Measurements from ENCODE around the gene FPR3. TPM values are rescaled to one million over a fixed set of nuclear protein-coding genes. Genes with fewer than 3 reads are reported as not detected.

FPR3 gene
- total and polyA plus RNA-seq, 9 of the 15 experiments (the other 6 are each of a cell fraction or from before 2014, with no cell fraction given), result 0.08 to 0.51 (median 0.22) TPM; not detected in 1

DNA sequence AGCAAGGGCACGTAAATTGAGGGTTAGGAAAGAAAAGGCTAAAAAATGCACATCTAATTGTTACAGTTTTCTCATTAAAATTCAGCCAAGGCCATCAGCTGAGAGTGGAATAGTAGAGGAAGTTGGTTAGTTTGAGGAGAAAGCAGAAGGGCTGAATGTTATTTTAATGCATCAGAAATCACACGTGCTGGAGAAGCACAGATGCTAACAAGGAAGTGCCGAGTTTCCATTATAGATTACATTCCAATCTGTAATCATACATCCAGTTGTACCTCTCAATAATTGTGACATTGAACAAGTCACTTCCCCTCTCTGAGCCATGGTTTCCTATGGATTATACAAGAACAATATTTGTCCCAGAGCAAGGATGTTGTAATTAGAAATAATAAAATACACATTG is 25.1 kb downstream of the FPR3 start:
- Histone ChIP-seq H3K4me1 (replicated peaks in 1 of 2; ENCODE audit: control insufficient read depth in 2 of 2, insufficient read depth in 2 of 2, low read length in 2 of 2) (no peaks in the 10 kb centered on the region), H3K9me1 (ENCODE audit: control insufficient read depth, insufficient read depth, low read length) (no peaks in the 10 kb centered on the region), H3K36me3 (ENCODE audit: control insufficient read depth, insufficient read depth, low read length) (no peaks in the 10 kb centered on the region), H3K79me2 (ENCODE audit: control insufficient read depth, insufficient read depth, low read length) (no peaks in the 10 kb centered on the region), H2AFZ (ENCODE audit: low read depth, low read length) (no peak overlapping the region), H3K4me2 (ENCODE audit: insufficient read depth, low read length) (no peak overlapping the region), H3K27ac (ENCODE audit: extremely low read depth, low read depth, low read length) (no peak overlapping the region), H3K27me3 (ENCODE audit: control insufficient read depth in 2 of 2, insufficient read depth in 2 of 2, low read length in 2 of 2) (no peaks in the 10 kb centered on the region), H3K9me3 (replicated peaks; ENCODE audit: control insufficient read depth, insufficient read depth, low read depth, low read length) (no peaks in the 10 kb centered on the region), H4K20me1 (replicated peaks; ENCODE audit: control insufficient read depth, insufficient read depth, low read length) (no peaks in the 10 kb centered on the region), H3K4me3 (no peak overlapping the region), H3K9ac (ENCODE audit: insufficient read depth in 1 of 2, low read depth in 2 of 2, low read length in 2 of 2) (no peak overlapping the region)
- ATAC-seq (no peak), FAIRE-seq (no peak), DNase-seq (ENCODE audit: extremely low read depth in 1 of 4, low spot score in 3 of 4) (no peak)
- ChIA-PET CTCF (ENCODE audit: low intra/inter-chr PET ratio) (no interaction called here), POLR2A (no interaction called here)
- intact Hi-C loops (cut with micrococcal nuclease), result no loop called here
- in situ Hi-C loops (cut with MboI), result no loop called here
- no peak for TF ChIP-seq RFX5 (IDR thresholded peaks at IDR 0.05; ENCODE audit: low read depth, low read length)
- TF ChIP-seq ZNF217 (CRISPR knock-in tag; IDR thresholded peaks at IDR 0.05), result no peak
- no peak for TF ChIP-seq ZEB2 (IDR thresholded peaks at IDR 0.05)
- no peak for TF ChIP-seq ZNF512 (tag; IDR thresholded peaks at IDR 0.05)
- no peak for TF ChIP-seq RNF2 (IDR thresholded peaks at IDR 0.05)
- TF ChIP-seq KLF13 (tag; IDR thresholded peaks at IDR 0.05; ENCODE audit: borderline replicate concordance, low read depth), result no peak
- TF ChIP-seq NR2C1 (IDR thresholded peaks at IDR 0.05), result no peak
- no peak for TF ChIP-seq NR2C1 (tag; IDR thresholded peaks at IDR 0.05)
- TF ChIP-seq, protein P1, sequence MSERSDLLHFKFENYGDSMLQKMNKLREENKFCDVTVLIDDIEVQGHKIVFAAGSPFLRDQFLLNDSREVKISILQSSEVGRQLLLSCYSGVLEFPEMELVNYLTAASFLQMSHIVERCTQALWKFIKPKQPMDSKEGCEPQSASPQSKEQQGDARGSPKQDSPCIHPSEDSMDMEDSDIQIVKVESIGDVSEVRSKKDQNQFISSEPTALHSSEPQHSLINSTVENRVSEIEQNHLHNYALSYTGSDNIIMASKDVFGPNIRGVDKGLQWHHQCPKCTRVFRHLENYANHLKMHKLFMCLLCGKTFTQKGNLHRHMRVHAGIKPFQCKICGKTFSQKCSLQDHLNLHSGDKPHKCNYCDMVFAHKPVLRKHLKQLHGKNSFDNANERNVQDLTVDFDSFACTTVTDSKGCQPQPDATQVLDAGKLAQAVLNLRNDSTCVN (CRISPR knock-in tag; IDR thresholded peaks at IDR 0.05), result no peak
- no peak for TF ChIP-seq HNRNPH1 (optimal IDR thresholded peaks at IDR 0.05; ENCODE audit: low read depth, low read length)
- TF ChIP-seq MBD2 (IDR thresholded peaks at IDR 0.05; ENCODE audit: borderline replicate concordance, low read depth), result no peak
- TF ChIP-seq PHB (CRISPR knock-in tag; IDR thresholded peaks at IDR 0.05), result no peak
- TF ChIP-seq PRMT5 (CRISPR knock-in tag; IDR thresholded peaks at IDR 0.05), result no peak
- 12% methylated on average over 3 of the region's 3 CpGs for WGBS (ENCODE audit: insufficient coverage, low coverage, missing lambda C conversion rate)
- BruUV-seq (replicated peaks), result no TSS peak
